HG03045 (cell line): ENCODE results near the gene SLC25A22.

Source experiments
- ATAC-seq: cut with Tn5 transposase; IDR thresholded peaks from one replicate; pipeline ENCODE4 v1.9.1; 2021; ENCODE audit warnings: mild to moderate bottlenecking, moderate library complexity; ENCODE audit not compliant: unreplicated experiment

The SLC25A22 gene

DNA sequence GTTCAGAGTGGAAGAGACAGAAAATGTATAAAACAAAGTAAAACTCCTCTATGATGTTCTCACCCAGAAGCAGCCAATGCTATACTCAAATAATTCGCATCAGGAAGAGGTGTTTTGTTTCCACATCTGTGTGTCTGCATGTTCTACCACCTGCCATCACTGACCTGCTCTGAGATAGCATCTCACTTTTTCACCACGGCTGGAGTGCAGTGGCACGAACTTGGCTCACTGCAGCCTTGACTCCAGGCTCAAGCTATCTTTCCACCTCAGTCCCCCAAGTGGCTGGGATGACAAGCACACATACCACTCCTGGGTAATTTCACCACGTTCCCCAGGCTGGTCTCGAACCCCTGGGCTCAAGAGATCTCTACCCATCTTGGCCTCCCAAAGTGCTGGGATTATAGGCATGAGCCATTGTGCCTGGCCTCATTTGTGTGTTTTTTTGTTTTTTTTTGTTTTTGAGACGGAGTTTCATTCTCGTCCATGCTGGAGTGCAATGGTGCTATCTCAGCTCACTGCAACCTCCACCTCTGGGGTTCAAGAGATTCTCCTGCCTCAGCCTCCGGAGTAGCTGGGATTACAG lies 36.5 kb downstream of the SLC25A22 start:
- no peak for ATAC-seq

DNA sequence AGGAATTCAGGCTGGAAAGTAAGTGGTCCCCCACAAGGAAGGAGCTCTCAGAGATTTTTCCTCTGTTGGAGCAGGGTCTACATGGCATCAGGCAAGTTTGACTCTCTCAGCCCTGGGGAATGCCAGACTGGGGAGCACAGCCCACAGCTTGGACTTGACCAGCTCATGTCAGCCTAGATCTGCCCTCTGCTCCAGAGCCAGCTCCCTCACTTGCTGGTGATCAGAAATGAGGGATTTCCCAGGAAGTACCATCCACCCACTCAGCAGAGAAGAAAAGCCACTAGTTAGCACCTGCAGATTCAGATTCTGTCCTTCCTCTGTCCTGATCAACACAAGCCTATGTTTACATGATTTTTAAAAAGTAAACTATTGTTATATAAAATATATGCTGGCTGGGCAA lies 37.8 kb downstream of the SLC25A22 start:
- no peak for ATAC-seq

DNA sequence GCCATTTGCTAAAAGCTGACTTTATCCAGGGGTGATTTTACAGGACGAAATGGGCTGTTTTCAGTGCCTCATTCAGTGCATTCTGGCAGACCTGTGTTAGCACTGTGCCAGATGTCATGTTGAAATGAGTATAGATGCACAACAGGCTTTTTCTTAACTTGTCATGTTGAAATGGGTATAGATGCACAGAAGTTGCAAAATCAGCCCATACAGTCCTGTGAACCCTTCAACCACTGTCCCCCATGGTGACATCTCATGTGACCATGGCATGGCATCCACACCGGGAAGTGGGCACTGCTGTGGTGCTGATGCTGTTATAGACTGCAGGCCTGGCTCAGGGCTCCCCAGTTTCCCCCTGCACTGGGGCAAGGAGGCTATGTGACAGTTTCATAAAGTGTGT lies 48.4 kb downstream of the SLC25A22 start:
- no peak for ATAC-seq

DNA sequence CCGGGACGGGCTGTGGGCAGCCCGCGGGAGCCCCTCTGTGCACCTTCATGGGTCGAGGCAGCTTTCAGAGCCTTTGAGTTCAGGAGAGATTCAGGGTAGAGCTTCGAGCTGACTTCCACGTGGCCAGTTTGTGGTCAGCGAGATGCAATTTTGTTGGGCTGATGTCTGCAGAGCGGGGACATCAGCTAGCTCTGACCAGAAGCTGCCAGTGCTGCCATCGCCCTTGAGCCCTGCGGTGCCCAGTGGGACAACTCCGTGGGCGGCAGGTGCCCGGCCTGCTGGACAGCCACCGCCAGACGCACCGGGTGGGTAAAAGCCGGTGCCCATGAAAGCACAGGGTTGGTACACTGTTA lies 50.1 kb downstream of the SLC25A22 start:
- ATAC-seq, result peak; percentile 10

DNA sequence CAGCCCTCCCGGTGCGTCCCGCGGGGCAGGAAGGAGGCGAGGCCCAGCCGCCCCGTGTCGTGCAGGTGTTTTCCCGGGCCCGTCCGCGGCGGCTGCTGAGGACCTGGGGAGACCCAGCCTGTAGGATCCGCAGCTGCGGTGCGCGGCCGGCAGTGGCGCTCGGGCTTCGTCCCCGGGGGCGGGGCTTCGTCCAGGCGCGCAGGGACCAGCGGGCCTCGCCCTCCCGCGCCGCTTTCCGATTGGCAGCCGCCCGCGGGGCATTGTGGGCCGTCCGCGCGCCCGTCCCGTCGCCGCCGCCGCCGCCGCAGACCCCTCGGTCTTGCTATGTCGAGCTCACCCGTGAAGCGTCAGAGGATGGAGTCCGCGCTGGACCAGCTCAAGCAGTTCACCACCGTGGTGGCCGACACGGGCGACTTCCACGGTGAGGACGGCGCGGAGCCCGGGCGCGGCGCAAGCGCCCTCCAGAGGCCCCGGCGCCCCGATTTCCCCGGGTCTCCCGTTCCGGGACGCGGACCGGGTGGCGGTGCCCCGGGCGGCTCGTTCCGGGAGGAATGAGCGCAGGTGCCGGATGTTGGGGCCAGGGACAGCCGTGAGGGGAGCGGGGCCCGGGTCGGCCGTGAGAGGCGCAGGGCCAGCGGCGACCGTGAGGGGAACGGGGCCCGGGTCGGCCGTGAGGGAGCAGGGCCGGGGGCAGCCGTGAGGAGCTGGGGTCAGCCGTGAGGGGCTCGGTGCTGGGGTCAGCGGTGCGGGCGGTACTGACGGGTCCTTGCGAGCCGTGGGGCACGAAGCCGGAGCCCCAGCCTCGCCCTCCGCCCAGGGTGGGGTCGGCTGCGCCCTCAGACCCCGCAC lies 50.7 kb downstream of the SLC25A22 start, which contains the start of gene TALDO1:
TSS of gene TALDO1 (plus strand) at position 307 of the 849 bp plus-strand sequence. CDS start at position 325, 18 bp downstream.
- peak; percentile 89 for ATAC-seq

DNA sequence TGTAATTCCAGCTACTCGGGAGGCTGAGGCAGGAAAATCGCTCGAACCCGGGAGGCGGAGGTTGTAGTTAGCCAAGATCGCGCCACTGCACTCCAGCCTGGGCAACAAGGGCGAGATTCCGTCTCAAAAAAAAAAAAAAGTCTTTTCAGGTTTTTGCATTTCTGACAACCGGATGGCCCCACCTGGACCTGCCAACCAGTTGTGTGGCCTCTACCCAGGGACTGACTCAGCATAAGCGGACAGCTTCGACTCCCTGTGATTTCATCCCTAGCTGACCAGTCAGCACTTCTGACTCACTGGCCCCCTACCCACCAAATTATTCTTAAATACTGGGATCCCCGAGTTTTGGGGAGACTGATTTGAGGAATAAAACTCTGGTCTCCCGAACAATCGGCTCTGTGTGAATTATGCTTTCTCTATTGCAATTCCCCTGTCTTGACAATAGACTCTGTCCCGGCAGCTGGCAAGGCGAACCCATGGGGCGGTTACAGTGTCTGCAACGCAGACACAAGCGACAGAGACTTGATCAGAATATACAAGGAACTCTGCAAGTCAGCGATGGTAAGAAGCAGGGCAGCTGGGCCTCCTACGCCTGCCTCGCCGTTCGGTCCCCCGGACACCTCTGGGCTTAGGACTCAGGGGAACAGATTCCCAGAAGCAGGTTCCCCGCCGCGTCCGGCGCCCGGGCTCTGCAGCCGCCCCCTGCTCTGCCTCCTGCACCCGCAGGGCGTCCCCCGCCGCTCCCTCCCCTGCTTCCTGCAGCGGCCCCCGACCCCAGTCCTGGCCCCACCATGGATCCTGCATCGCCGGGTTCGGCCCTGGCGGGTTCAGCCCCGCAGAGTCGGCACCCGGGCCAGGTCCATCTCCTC lies 51.6 kb downstream of the SLC25A22 start:
- peak; percentile 22 for ATAC-seq

DNA sequence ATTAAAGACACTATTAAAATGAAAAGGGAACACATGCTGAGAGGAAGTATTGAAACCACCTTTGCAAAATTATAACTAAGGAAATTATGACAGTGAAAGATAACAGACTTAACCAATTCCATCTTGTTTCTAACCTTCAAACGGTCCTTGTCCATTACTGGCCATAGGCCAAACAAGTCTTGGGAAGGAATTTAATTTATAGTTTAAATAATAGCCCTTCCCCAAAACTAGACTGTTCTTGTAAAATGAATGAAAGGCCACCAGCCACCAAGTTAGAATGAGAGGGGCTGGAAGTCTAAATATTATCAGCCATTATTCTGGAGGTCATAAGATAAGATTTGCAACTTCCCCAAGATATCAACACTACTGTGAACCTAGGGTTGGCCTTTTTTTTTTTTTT lies 52.7 kb downstream of the SLC25A22 start:
- no peak for ATAC-seq

DNA sequence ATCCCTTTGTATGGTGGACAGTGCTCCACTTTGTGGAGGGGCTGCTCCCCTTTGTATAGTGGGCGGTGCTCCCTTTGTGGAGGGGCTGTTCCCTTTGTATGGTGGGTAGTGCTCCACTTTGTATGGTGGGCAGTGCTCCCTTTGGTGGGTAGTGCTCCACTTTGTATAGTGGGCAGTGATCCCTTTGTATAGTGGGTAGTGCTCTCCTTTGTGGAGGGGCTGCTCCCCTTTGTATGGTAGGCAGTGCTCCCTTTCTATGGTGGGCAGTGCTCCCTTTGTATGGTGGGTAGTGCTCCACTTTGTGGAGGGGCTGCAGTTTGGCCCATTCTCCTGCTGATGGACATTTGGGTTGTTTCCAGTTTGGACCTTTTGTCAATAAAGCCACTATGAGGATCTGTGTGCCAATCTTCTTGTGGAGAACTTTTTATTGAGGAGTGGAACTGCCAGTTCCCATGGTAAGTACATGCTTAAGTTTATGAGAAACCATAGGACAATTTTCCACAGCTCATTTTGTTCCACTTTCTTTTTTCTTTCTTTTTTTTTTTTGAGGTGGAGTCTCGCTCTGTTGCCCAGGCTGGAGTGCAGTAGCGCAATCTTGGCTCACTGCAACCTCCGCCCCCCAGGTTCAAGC lies 55.4 kb downstream of the SLC25A22 start:
- no peak for ATAC-seq

DNA sequence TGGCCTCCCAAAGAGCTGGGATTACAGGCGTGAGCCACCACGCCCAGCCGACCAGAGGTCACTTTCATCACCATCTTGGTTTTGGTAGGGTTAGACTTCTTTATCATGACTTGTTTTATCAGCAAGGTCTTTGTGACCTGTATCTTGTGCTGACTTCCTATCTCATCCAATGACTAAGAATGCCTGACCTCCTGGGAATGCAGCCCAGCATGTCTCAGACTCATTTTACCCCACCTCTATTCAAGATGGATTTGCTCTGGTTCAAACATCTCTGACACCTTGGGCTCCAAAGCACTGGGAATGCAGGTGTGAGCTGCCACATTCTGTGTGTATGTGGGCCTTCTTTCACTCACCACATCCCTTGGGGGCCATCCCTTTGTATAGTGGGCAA lies 55.9 kb downstream of the SLC25A22 start:
- ATAC-seq, result no peak
